H1 (cell line): ENCODE data around the gene UGGT1. TPM values are rescaled to one million over a fixed set of nuclear protein-coding genes. Genes with fewer than 3 reads are reported as not detected.

Experiments used
- CTCF ChIA-PET: fragments of 300-600 bp; sonication (Branson Sonifier 250); formaldehyde crosslinking; loops from one replicate; lab custom pipeline; 2021; ENCODE audit not compliant: partially characterized antibody; lab: Charles Lee
- POLR2A ChIA-PET: fragments of 300-600 bp; sonication (Branson Sonifier 250); formaldehyde crosslinking; loops from one replicate; lab custom pipeline; 2021; ENCODE audit warnings: inconsistent platforms; ENCODE audit not compliant: partially characterized antibody; lab: Charles Lee
- DNase-seq, 2 experiments: peaks; one replicate each; pipeline versions ENCODE4 v3.0.0 to v3.0.0-alpha.2; 2010 to 2022; ENCODE audit warnings: low spot score in 2 of 2, low read depth in 1 of 2, mixed read lengths in 1 of 2
- FAIRE-seq: peaks from 2 replicates; lab custom pipeline; 2011; peaks lifted over from hg19 to GRCh38; lab: Jason Lieb, UNC
- H2AFZ ChIP-seq: 2 replicates; pipeline ENCODE4 v1.8.1; 2012; ENCODE audit warnings: low read length, inconsistent platforms
- H2AK5ac ChIP-seq: 2 replicates; pipeline ENCODE4 v1.6.1; 2013; ENCODE audit warnings: low read depth, low read length
- H2BK120ac ChIP-seq: replicated peaks from 2 replicates; pipeline ENCODE3; 2013; ENCODE audit warnings: low read depth, low read length, inconsistent platforms
- H2BK12ac ChIP-seq: 2 replicates; pipeline ENCODE4 v1.6.1; 2013; ENCODE audit warnings: low read depth, low read length
- H2BK15ac ChIP-seq: 2 replicates; pipeline ENCODE4 v1.6.1; 2013; ENCODE audit warnings: low read length
- H2BK20ac ChIP-seq: 2 replicates; pipeline ENCODE4 v1.6.1; 2013; ENCODE audit warnings: low read length
- H2BK5ac ChIP-seq: 2 replicates; pipeline ENCODE4 v1.6.1; 2013; ENCODE audit warnings: low read depth, low read length
- H3K14ac ChIP-seq: 2 replicates; pipeline ENCODE4 v1.6.1; 2013; ENCODE audit warnings: inconsistent platforms; ENCODE audit not compliant: insufficient read length
- H3K18ac ChIP-seq: 2 replicates; pipeline ENCODE4 v1.6.1; 2013; ENCODE audit warnings: low read length; ENCODE audit errors: extremely low read depth
- H3K23ac ChIP-seq: 2 replicates; pipeline ENCODE4 v1.6.1; 2013; ENCODE audit warnings: inconsistent platforms; ENCODE audit not compliant: insufficient read length
- H3K23me2 ChIP-seq: 2 replicates; pipeline ENCODE4 v1.6.1; 2013; ENCODE audit warnings: low read depth, low read length
- H3K27ac ChIP-seq: 2 replicates; pipeline ENCODE4 v1.6.1; 2011; ENCODE audit warnings: low read depth, low read length, inconsistent platforms
- H3K27me3 ChIP-seq, 4 experiments: replicated peaks in 1 of 4; 1 replicate in 1 of 4; 2 replicates in 3 of 4; pipeline versions ENCODE4 v1.6.1 to v1.8.1; 2011 to 2013; ENCODE audit warnings: low read length in 3 of 4, mild to moderate bottlenecking in 3 of 4, inconsistent platforms in 2 of 4, mixed read lengths in 2 of 4, moderate library complexity in 1 of 4; ENCODE audit not compliant: control insufficient read depth in 3 of 4, insufficient read depth in 3 of 4; ENCODE audit errors: extremely low read depth in 1 of 4
- H3K36me3 ChIP-seq, 4 experiments: 2 replicates each; pipeline versions ENCODE4 v1.6.1 to v1.8.1; 2011 to 2013; ENCODE audit warnings: mild to moderate bottlenecking in 4 of 4, low read length in 3 of 4, moderate library complexity in 2 of 4, control low read depth in 1 of 4, inconsistent platforms in 1 of 4; ENCODE audit not compliant: insufficient read depth in 4 of 4, control insufficient read depth in 2 of 4
- H3K4ac ChIP-seq: replicated peaks from 2 replicates; pipeline ENCODE3; 2013; ENCODE audit warnings: low read length, low read depth, mixed read lengths, inconsistent platforms; ENCODE audit not compliant: insufficient read length
- H3K4me1 ChIP-seq, 4 experiments: replicated peaks in 1 of 4; 1 replicate in 1 of 4; 2 replicates in 3 of 4; pipeline versions ENCODE4 v1.6.1 to v1.8.1; 2011 to 2013; ENCODE audit warnings: low read length in 3 of 4, inconsistent platforms in 2 of 4, mixed read lengths in 1 of 4; ENCODE audit not compliant: insufficient read depth in 4 of 4, control insufficient read depth in 3 of 4
- H3K4me2 ChIP-seq, 2 experiments: 2 replicates each; pipeline versions ENCODE4 v1.6.1 to v1.8.1; 2011 to 2013; ENCODE audit warnings: low read depth in 2 of 2, low read length in 2 of 2, control low read depth in 1 of 2, inconsistent platforms in 1 of 2, mild to moderate bottlenecking in 1 of 2; ENCODE audit not compliant: insufficient read depth in 1 of 2
- H3K4me3 ChIP-seq, 4 experiments: fragments of 200-600, 300-600 bp in 1 of 4; sonication (generic), shearing (Covaris generic), sonication (Bioruptor Twin) in 1 of 4; 2 replicates each; pipeline versions ENCODE4 v1.5.1 to v1.8.1; 2011 to 2016; ENCODE audit warnings: low read length in 4 of 4, low read depth in 3 of 4, control low read depth in 2 of 4, inconsistent platforms in 2 of 4, mild to moderate bottlenecking in 2 of 4, mixed read lengths in 1 of 4, moderate library complexity in 1 of 4; ENCODE audit not compliant: insufficient read depth in 2 of 4; ENCODE audit errors: extremely low read depth in 1 of 4
- H3K56ac ChIP-seq: replicated peaks from 2 replicates; pipeline ENCODE3; 2013; ENCODE audit warnings: low read depth, mild to moderate bottlenecking, mixed read lengths, low read length, inconsistent platforms; ENCODE audit not compliant: insufficient read length
- H3K79me1 ChIP-seq: 2 replicates; pipeline ENCODE4 v1.6.1; 2013; ENCODE audit warnings: low read depth, low read length, control low read depth
- H3K79me2 ChIP-seq, 2 experiments: 2 replicates each; pipeline versions ENCODE4 v1.6.1 to v1.8.1; 2012 to 2013; ENCODE audit warnings: low read length in 2 of 2, mild to moderate bottlenecking in 2 of 2, inconsistent platforms in 1 of 2; ENCODE audit not compliant: insufficient read depth in 2 of 2, control insufficient read depth in 1 of 2
- H3K9ac ChIP-seq, 4 experiments: replicated peaks in 1 of 4; 1 replicate in 1 of 4; 2 replicates in 3 of 4; pipeline versions ENCODE4 v1.6.1 to v1.8.1; 2011 to 2013; ENCODE audit warnings: low read depth in 3 of 4, low read length in 3 of 4, control low read depth in 2 of 4, mild to moderate bottlenecking in 2 of 4, moderate library complexity in 2 of 4, inconsistent platforms in 1 of 4; ENCODE audit errors: extremely low read depth in 1 of 4
- H3K9me3 ChIP-seq, 2 experiments: 2 replicates each; pipeline versions ENCODE4 v1.6.1 to v1.8.1; 2012 to 2013; ENCODE audit warnings: mild to moderate bottlenecking in 2 of 2, moderate library complexity in 2 of 2, control low read depth in 1 of 2, inconsistent platforms in 1 of 2, low read depth in 1 of 2, low read length in 1 of 2, mixed read lengths in 1 of 2; ENCODE audit not compliant: insufficient read depth in 2 of 2
- H4K20me1 ChIP-seq, 2 experiments: replicated peaks in 1 of 2; 2 replicates each; pipeline versions ENCODE3 to v1.8.1; 2011 to 2013; ENCODE audit warnings: inconsistent platforms in 2 of 2, low read length in 2 of 2, mild to moderate bottlenecking in 1 of 2; ENCODE audit not compliant: insufficient read depth in 2 of 2, control insufficient read depth in 1 of 2
- H4K5ac ChIP-seq: 2 replicates; pipeline ENCODE4 v1.6.1; 2013; ENCODE audit warnings: low read length, low read depth, mixed read lengths, inconsistent platforms; ENCODE audit not compliant: insufficient read length
- H4K8ac ChIP-seq: 2 replicates; pipeline ENCODE4 v1.8.0; 2013; ENCODE audit warnings: mild to moderate bottlenecking, moderate library complexity, low read length, inconsistent platforms; ENCODE audit not compliant: insufficient read depth; ENCODE audit errors: extremely low read depth
- H4K91ac ChIP-seq: replicated peaks from 2 replicates; pipeline ENCODE3; 2013; ENCODE audit warnings: low read length, mixed read lengths, inconsistent platforms; ENCODE audit not compliant: insufficient read length
- ASH2L ChIP-seq: fragments of 200-600, 300-600 bp; sonication (generic); IDR thresholded peaks from one replicate; pipeline ENCODE4 v1.7.1; 2017; ENCODE audit warnings: low read length
- BACH1 ChIP-seq: IDR thresholded peaks from 2 replicates; pipeline ENCODE4 v1.6.1; 2012; ENCODE audit warnings: low read length, improper control_type of control experiment
- CHD1 ChIP-seq: IDR thresholded peaks from 2 replicates; pipeline ENCODE4 v1.6.1; 2012; ENCODE audit warnings: low read depth, low read length, improper control_type of control experiment
- EZH2 ChIP-seq: fragments of 200-600 bp; sonication (generic); IDR thresholded peaks from 2 replicates; pipeline ENCODE4 v1.7.1; 2012; ENCODE audit warnings: low read depth, mild to moderate bottlenecking, moderate library complexity, low read length, inconsistent platforms; ENCODE audit not compliant: severe bottlenecking
- JUND ChIP-seq: IDR thresholded peaks from 2 replicates; pipeline ENCODE4 v1.6.1; 2011; ENCODE audit warnings: mild to moderate bottlenecking, improper control_type of control experiment, low read length
- RFX5 ChIP-seq: IDR thresholded peaks from 2 replicates; pipeline ENCODE4 v1.6.1; 2011; ENCODE audit warnings: low read depth, low read length, improper control_type of control experiment, borderline replicate concordance
- SP1 ChIP-seq: IDR thresholded peaks from 2 replicates; pipeline ENCODE4 v1.6.1; 2011; ENCODE audit warnings: low read depth, low read length
- TAF7 ChIP-seq: optimal IDR thresholded peaks from 2 replicates; pipeline ENCODE3; 2011; ENCODE audit warnings: low read depth, mild to moderate bottlenecking, inconsistent platforms, low read length, moderate library complexity, borderline replicate concordance
- WGBS, 2 experiments: shearing (Covaris generic) in 1 of 2; methylation state at CpG; one replicate each; pipeline versions ENCODE4 v1.1.6 to v1.1.7; 2013 to 2015; ENCODE audit warnings: low lambda C conversion rate in 2 of 2, mixed read lengths in 2 of 2, inconsistent platforms in 1 of 2, low coverage in 1 of 2, missing lambda C conversion rate in 1 of 2; ENCODE audit not compliant: insufficient replicate concordance in 2 of 2, insufficient coverage in 1 of 2, insufficient read length in 1 of 2; ENCODE audit errors: extremely low coverage in 1 of 2, missing lambda C conversion rate in 1 of 2; 5-methylcytosine and 5-hydroxymethylcytosine counted together
- polyA plus RNA-seq, 7 experiments: library from polyadenylated mRNA; depleted of rRNA in 3 of 7; stranded (reverse) in 5 of 7; unstranded in 2 of 7; fragments of >200 nt in 5 of 7; fragments of 200-250 nt in 2 of 7; gene quantifications; 1 replicate in 5 of 7; 2 replicates in 1 of 7; 4 replicates in 1 of 7; pipeline versions ENCODE4 v1.2.1 to v1.2.3, GENCODE V29; 2011 to 2013; ENCODE audit warnings: missing spikeins in 2 of 7, mixed read lengths in 2 of 7
- total RNA-seq: library from RNA; stranded (reverse); fragmentation: NEBNext Ultra II Directional; extraction: Animal tissue kit (Norgen Biotek cat#: 25700); gene quantifications from 2 replicates; pipeline ENCODE4 v1.2.1, GENCODE V29; 2021
- TF ChIP-seq, protein P1 (sequence below), 3 experiments: IDR thresholded peaks; 1 replicate in 2 of 3; 2 replicates in 1 of 3; pipeline versions ENCODE4 v1.5.1 to v1.6.1; 2011; ENCODE audit warnings: low read length in 3 of 3, mild to moderate bottlenecking in 3 of 3, inconsistent platforms in 2 of 3, low read depth in 1 of 3, moderate library complexity in 1 of 3; ENCODE audit not compliant: insufficient read depth in 1 of 3; ENCODE audit errors: control extremely low read depth in 1 of 3

Gene UGGT1
- total and polyA plus RNA-seq, 2 of the 8 experiments (the other 6 are each of a cell fraction or from before 2014, with no cell fraction given): 14.9 to 57.3 TPM

DNA sequence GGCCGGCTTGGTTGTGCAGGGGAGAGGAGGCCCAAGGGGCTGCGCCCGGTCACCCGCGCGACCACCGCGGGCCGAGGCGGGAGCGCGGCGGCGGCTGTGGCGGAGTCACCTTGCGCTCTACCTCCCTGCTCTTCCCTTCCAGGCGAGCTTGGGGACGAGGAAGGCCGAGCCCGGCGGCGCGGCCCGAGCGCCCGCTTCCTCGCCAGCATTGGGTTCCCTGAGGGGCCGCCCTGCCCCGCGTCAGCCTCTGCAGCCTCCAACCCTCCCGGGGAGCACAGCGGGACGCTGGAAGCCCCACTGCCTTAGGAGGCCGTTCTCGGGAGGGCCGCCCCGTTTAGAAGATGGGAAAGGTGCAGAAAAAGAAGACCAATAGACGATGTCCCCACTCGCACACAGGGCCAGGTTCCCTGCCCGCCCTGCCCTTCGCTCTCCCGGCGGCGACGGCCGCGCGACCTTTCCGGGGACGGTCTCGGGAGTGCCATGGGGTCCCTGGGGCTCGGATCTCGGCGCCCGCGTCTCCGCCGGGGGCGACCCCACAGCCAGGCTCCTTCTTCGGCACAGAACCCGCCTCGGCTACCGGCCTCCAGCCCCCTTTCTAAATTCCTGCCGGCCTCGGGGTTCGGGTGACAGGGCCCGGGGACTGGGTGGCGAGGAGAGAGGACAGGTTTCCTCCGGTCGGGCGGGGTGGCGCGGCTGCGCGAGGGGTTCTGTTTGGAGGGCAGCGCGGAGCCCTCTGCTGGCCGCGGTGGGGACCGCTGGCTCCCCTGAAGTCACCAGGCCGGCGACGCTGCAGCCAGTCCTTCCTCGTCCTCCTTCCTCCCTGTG, 142.2 kb downstream of the UGGT1 start:
- Histone ChIP-seq H3K79me1 (no peaks in the 10 kb centered on the region), H4K91ac (no peak overlapping the region), H3K23ac (no peak overlapping the region), H2BK20ac (no peak overlapping the region), H2BK12ac (0 out of 2 replicates have a peak overlapping the region, but pooled peaks have one; percentile 50), H3K4me3 (peak overlapping the region; percentile 53 to 75 (median 69)), H2BK5ac (no peak overlapping the region), H3K4me2 (peak overlapping the region; percentile 56 to 90), H3K27me3 (peaks cover 0 to 19% (median 9%) of the 10 kb centered on the region in 4 experiments; a peak in 5 of 7 replicates), H3K79me2 (no peaks in the 10 kb centered on the region), H3K27ac (no peak overlapping the region), H2BK15ac (no peak overlapping the region), H2AK5ac (no peak overlapping the region), H2BK120ac (no peak overlapping the region), H3K56ac (no peak overlapping the region), H2AFZ (peak overlapping the region; percentile 58; the same call in 1 of the 2 replicates), H3K4me1 (peaks cover 0 to 3% (median 0%) of the 10 kb centered on the region in 4 experiments; a peak in 2 of 7 replicates), H3K4ac (no peak overlapping the region), H3K23me2 (peaks cover 10% of the 10 kb centered on the region; the same call in 1 of the 2 replicates), H3K36me3 (no peaks in the 10 kb centered on the region), H4K5ac (no peak overlapping the region), H3K18ac (peak overlapping the region; percentile 17; the same call in 1 of the 2 replicates), H4K20me1 (no peaks in the 10 kb centered on the region), H4K8ac (peak overlapping the region; percentile 45; the same call in 1 of the 2 replicates), H3K14ac (no peak overlapping the region), H3K9me3 (no peaks in the 10 kb centered on the region), H3K9ac (peak overlapping the region in 2 of 4 experiments; percentile 13 to 52; a peak in 2 of 7 replicates)
- WGBS, 2 experiments: 2% methylated on average over 59 of the region's 84 CpGs; no CpG with 5 or more reads in 1 of the 2 experiments
- ChIA-PET POLR2A (no interaction called here), CTCF (interaction anchor here (0.6 to 1.8 kb wide), 18 partner anchors 9 to 72 kb away, joined by 3 to 8 read pairs (median 3); no protein-coding TSS in a partner anchor)
- DNase-seq: peak; percentile 54 to 93
- peak; percentile 72 for FAIRE-seq
- TF ChIP-seq RFX5 (no peak), JUND (no peak), TAF7 (peak; percentile 37), SP1 (no peak), EZH2 (peak; percentile 42), ASH2L (peak; percentile 63), CHD1 (no peak), BACH1 (no peak)
- TF ChIP-seq, protein P1, sequence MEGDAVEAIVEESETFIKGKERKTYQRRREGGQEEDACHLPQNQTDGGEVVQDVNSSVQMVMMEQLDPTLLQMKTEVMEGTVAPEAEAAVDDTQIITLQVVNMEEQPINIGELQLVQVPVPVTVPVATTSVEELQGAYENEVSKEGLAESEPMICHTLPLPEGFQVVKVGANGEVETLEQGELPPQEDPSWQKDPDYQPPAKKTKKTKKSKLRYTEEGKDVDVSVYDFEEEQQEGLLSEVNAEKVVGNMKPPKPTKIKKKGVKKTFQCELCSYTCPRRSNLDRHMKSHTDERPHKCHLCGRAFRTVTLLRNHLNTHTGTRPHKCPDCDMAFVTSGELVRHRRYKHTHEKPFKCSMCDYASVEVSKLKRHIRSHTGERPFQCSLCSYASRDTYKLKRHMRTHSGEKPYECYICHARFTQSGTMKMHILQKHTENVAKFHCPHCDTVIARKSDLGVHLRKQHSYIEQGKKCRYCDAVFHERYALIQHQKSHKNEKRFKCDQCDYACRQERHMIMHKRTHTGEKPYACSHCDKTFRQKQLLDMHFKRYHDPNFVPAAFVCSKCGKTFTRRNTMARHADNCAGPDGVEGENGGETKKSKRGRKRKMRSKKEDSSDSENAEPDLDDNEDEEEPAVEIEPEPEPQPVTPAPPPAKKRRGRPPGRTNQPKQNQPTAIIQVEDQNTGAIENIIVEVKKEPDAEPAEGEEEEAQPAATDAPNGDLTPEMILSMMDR (IDR thresholded peaks at IDR 0.05; ENCODE audit: control extremely low read depth in 1 of 3, insufficient read depth in 1 of 3, low read depth in 1 of 3, low read length in 3 of 3): peak; percentile 82 to 98 (median 89)
